ENCODE results near the gene SPOP. TPM values are rescaled to one million over a fixed set of nuclear protein-coding genes. Genes with fewer than 3 reads are reported as not detected.
"Not testable (repeated sequence)": the region's sequence is repeated elsewhere in the genome, so short reads cannot be mapped to it uniquely, and the experiment has no call there.

SPOP gene
- total RNA-seq, 1 donor from 2014 or later, result 142 TPM

- DNase-seq (ENCODE audit: low spot score in 2 of 2) (peak; percentile 63 to 89), FAIRE-seq (no peak)
These were observed 121.5 kb downstream of the SPOP start for GRCh38 chr17:49556223-49556943.

- peak in 1 of 2 donors; percentile 6 for DNase-seq (ENCODE audit: low spot score in 2 of 2)
These were observed 122.2 kb downstream of the SPOP start for GRCh38 chr17:49555495-49556222.

GRCh38 chr17:49554694-49555494, 123.0 kb downstream of the SPOP start:
- DNase-seq (ENCODE audit: low spot score in 2 of 2), result peak in 1 of 2 donors; percentile 5
- FAIRE-seq, result no peak

More at GRCh38 chr17:49555495-49556222, 122.2 kb downstream of the SPOP start:
- FAIRE-seq, result no peak

GRCh38 chr17:49553676-49554335, 124.1 kb downstream of the SPOP start:
- DNase-seq (ENCODE audit: low spot score in 2 of 2), result no peak
- no peak for FAIRE-seq

- DNase-seq (ENCODE audit: low spot score in 2 of 2), result peak in 1 of 2 donors; percentile 7
These were observed 125.7 kb downstream of the SPOP start for GRCh38 chr17:49552070-49552751.

GRCh38 chr17:49551221-49552069, 126.5 kb downstream of the SPOP start:
- no peak for FAIRE-seq

More at GRCh38 chr17:49552070-49552751, 125.7 kb downstream of the SPOP start:
- FAIRE-seq, result no peak

GRCh38 chr17:49550764-49551163, 127.1 kb downstream of the SPOP start:
- not testable (repeated sequence) for FAIRE-seq; DNase-seq (ENCODE audit: low spot score in 2 of 2)

More at GRCh38 chr17:49551221-49552069, 126.5 kb downstream of the SPOP start:
- DNase-seq (ENCODE audit: low spot score in 2 of 2), result no peak

GRCh38 chr17:49549691-49550678, 127.9 kb downstream of the SPOP start:
- DNase-seq (ENCODE audit: low spot score in 2 of 2) (no peak), FAIRE-seq (no peak)

- DNase-seq (ENCODE audit: low spot score in 2 of 2) (no peak), FAIRE-seq (no peak)
These were observed 128.6 kb downstream of the SPOP start for GRCh38 chr17:49549311-49549605.

Other genes starting within 250 kb of the SPOP start
- 3.3 TPM for gene NGFR, start 182.8 kb downstream of the SPOP start, total RNA-seq
- 7.7 TPM for gene NXPH3, start 102.2 kb downstream of the SPOP start, total RNA-seq
- gene SLC35B1, start 29.9 kb upstream of the SPOP start, total RNA-seq, result 56.7 TPM
- 0.82 TPM for gene FAM117A, start 86.0 kb upstream of the SPOP start, total RNA-seq
- gene KAT7, start 110.6 kb upstream of the SPOP start, total RNA-seq, result 32.2 TPM
- gene TAC4, start 170.0 kb upstream of the SPOP start, total RNA-seq, result not detected

All from frontal cortex (tissue), 4 donors.